Keratinocyte (primary cell): ENCODE data around the gene AAGAB.

ENCODE experiments used
- CTCF ChIP-seq, 3 experiments: IDR thresholded peaks in 1 of 3; conservative IDR thresholded peaks in 1 of 3; optimal IDR thresholded peaks in 1 of 3; 2 replicates in 2 of 3; 3 replicates in 1 of 3; pipeline versions ENCODE3 to v1.5.1; 2011; ENCODE audit warnings: low read length in 3 of 3, mild to moderate bottlenecking in 3 of 3, moderate library complexity in 2 of 3, control low read depth in 1 of 3, inconsistent platforms in 1 of 3; ENCODE audit not compliant: insufficient read depth in 2 of 3; ENCODE audit errors: extremely low read depth in 1 of 3
- EZH2 ChIP-seq: IDR thresholded peaks from one replicate; pipeline ENCODE4 v1.6.1; 2012; ENCODE audit warnings: inconsistent platforms, mild to moderate bottlenecking, low read length, moderate library complexity

- TF ChIP-seq CTCF (optimal IDR thresholded peaks at IDR 0.05 in 1 of 3, IDR thresholded peaks at IDR 0.05 in 1 of 3, conservative IDR thresholded peaks at IDR 0.05 in 1 of 3; ENCODE audit: extremely low read depth in 1 of 3, insufficient read depth in 2 of 3, low read length in 3 of 3) (no peak), EZH2 (no peak)
Observed at GRCh38 chr15:67156834-67157233, 97.6 kb downstream of the AAGAB start.
